ENCODE data around the gene DCN.

DNA sequence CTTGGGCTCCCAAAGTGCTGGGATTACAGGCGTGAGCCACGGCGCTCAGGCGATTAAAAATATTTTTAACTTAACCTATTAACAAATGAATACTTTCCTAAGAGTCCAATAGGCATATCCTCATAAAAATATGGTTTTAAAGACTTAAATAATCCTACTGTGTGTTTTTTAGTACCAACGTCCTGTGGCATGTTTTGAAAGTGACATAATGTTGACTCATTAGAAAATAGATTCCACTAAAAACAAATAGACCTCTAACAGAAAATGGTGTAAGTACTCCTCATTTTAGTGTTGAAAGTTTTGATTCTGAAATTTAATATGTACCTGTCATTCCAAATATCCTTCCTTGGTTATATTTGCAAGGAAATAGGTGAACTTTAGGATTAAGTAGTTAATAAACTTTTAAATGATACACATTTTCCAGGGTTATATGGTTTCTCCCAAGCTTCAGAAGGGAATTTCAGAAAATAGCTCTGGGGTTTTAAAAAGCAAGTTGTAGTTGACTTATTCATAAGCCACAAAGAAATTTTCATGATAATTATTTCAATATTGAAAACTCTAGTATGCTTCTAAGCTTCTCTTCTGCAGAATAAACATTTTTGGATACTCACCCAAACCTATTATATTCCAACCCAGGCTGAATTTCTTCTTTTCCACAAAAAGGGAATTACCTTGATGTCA, 59.2 kb downstream of the DCN start:
- no peak for TF ChIP-seq CTCF (conservative IDR thresholded peaks at IDR 0.05; ENCODE audit: low read length)
- TF ChIP-seq EZH2phosphoT487 (IDR thresholded peaks at IDR 0.05; ENCODE audit: borderline replicate concordance) = no peak

Measured in Loucy (cell line).